Ramos (cell line): ENCODE measurements around the gene BAX.

Experiments
- in situ Hi-C: fragments of 300-500 bp; cut with MboI; formaldehyde crosslinking; loops from one replicate; pipeline ENCODE4 v1.14.3; 2022; ENCODE audit warnings: low sequenced_read_pairs; ENCODE audit not compliant: unreplicated experiment

Gene BAX

GRCh38 chr19:48928164-48929025 lies 26.3 kb upstream of the BAX start:
- in situ Hi-C loops = no loop called here

DNA sequence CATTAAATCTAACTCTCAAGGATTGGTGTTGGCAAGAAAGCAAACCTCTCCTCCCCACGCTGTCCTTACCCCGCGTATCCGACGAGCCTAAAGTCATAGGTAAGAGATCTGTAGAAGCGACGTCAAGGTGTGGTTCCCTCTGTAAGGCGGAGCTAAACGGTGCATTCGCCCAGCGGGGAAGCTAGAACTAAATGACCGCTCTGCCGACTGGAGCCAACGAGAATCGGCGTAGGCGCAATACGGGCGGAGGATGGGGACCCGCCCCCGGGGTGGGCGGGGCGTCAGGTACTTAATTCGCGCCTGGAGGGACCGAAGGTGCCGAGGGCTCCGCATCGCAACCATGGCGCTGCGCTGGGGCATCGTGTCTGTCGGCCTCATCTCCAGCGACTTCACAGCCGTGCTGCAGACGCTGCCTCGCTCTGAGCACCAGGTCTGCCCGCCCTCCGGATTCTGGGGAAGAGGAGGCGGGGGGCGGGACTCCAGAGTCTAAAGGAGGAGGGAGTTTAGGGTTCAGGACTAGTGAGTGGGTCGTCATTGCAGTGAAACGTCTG lies 21.2 kb upstream of the BAX start, which contains the start of gene DHDH:
Gene DHDH (plus strand): TSS at position 318 of the 551 bp plus-strand sequence. CDS start 23 bp downstream, at position 341.
- in situ Hi-C loops = no loop called here

DNA sequence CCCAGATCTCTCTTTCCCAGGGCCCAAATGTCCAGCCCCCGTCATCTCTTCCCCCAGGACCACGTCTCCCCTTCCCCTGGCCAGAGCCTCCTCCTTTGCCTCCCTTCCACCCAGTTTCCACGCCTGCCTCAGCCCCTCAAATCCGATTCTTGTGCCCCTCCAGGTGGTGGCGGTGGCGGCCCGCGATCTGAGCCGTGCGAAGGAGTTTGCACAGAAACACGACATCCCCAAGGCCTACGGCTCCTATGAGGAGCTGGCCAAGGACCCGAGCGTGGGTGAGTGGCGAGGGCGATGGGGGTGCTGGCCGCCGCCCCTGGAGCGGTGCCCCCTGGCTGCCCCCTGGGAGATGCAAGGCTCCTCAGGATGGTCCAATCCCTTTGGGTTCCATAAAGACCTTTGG lies 19.8 kb upstream of the BAX start:
- in situ Hi-C loops = no loop called here

DNA sequence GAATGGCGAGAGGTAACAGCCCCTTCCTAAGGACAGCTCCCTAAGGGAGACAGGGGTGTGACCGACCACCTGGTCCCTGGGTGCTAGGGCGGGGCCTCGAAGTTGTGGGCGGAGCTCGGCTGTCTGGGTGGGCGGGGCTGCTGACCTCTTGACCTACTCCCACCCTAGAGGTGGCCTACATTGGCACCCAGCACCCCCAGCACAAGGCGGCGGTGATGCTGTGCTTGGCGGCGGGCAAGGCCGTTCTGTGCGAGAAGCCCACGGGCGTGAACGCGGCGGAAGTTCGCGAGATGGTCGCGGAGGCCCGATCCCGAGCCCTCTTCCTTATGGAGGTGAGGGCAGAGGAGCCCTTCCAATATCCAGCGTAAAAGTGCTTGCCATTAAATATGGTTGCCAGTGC lies 18.8 kb upstream of the BAX start:
- in situ Hi-C loops = no loop called here

- in situ Hi-C loops = no loop called here
Observed at GRCh38 chr19:48938256-48938655, 16.4 kb upstream of the BAX start.

DNA sequence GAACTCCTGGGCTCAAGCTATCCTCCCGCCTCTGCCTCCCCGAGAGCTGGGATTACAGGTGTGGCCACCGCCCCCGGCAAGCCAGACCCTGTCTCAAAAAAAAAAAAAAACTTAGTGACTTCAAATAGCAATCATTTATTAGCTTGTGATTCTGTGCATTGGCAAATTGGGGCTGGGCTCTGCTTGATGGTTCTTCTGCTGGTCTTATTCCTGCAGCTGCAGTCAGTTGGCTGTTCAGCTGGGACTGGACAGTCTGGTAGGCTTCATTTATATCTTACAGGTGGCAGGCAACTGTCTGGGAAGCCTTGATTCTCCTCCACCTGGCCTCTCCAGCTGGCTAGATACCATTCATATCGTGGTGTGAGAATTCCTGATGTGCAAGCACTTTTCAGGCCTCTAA lies 13.8 kb upstream of the BAX start:
- in situ Hi-C loops = no loop called here

DNA sequence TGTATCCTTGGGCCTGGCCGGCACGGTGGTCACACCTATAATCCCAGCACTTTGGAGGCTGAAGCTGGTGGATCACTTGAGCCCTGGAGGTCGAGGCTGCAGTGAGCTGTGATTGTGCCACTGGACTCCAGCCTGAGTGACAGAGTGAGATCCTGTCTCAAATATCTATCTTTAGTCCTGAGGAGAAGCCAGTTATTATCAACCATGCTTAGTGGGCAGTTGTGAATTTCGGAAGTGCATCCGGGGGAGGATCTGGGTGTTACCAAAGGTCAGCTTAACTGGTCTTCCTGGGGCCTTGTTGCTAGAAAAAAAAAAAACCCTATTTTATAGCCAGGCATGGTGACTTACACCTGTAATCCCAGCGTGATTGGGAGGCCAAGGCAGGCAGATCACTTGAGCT lies 11.6 kb upstream of the BAX start:
- in situ Hi-C loops = no loop called here

DNA sequence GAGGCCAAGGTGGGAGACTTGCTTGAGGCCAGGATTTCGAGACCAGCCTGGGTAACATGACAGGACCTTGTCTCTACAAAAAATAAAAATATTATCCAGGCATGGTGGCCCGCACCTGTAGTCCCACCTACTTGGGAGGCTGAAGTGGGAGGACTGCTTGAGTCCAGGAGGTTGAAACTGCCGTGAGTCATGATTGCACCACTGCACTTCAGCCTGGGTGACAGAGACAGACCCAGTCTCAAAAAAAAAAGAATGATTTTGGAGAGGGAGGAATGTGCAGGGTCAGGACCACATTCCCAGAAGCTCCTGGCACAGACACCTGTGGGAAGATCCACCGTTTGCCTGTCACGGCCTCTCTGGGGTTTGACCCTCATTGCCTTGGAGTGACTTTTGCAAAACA lies 9.3 kb upstream of the BAX start:
- in situ Hi-C loops = no loop called here

DNA sequence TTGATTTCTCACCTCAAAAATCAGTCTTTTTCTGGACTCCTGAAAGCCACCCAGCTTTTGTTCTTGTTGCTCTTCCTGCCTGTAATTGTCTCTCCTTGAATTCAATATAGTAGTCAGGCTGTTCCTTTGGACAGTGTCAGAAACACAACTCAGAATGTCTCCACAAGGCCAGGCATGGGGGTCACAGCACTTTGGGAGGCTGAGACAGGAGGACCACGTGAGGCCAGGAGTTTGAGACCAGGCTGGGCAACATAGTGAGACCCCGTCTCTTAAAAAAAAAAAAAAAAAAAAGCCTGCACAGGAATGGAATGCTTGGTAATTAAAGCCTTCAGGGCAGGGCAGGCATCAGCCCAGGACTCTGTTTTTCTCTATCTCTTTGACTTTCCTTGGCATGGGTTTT lies 8.9 kb upstream of the BAX start:
- in situ Hi-C loops = no loop called here

GRCh38 chr19:48946463-48947257 lies 8.0 kb upstream of the BAX start:
- in situ Hi-C loops = no loop called here

DNA sequence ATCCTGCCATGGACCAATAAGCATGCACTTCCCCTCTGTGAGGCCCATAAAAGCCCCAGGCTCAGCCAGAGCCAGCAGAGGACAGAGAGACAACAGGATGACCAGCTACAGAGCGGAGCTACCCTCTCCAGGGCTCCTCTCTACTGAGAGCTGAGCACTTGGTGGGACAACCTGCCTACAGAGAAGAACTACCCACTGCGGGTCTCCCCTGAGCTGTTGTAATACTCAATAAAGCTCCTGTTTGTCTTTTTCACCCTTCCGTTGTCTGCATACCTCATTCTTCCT lies 7.5 kb upstream of the BAX start:
- in situ Hi-C loops = no loop called here

DNA sequence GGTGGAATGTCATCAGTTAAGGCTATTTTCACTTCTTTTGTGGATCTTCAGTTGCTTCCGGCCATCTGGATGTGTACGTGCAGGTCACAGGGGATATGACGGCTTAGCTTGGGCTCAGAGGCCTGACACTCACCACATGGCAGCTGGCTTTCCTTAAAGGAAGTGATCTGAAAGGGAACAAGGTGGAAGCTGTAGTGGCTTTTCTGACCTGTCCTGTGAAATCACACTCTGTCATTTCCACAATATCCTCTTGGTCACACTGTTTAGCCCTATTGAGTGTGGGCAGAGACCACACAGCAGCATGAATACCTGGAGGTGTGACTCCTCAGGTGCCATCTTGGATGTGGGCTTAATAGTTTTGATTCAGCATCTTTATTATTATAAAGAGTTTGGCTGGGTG lies 4.5 kb upstream of the BAX start:
- in situ Hi-C loops = no loop called here

DNA sequence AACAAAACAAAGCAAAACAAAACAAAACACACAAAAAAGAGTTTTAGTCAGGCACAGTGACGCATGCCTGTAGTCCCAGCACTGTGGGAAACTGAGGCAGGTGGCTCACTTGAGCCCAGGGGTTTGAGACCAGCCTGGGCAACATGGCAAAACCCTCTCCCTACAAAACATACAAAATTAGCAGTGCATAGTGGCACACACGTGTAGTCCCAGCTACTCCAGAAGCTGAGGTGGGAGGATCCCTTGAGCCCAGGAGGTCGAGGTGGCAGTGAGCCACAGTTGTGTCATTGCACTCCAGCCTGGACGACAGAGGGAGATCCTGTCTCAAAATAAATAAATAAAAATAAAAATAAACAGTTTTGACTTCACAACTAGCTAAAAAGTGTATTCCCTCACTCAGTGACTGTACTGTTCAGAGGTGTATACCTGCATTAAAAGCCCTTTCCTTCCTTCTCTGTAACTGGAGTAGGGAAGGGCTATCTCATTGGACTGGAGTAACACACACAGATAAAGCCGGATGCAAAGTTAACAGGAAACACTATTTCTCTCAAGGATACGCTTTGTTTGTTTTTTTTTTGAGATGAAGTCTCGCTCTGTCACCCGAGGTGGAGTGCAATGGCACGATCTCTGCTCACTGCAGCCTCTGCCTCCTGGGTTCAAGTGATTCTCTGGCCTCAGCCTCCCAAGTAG lies 3.7 kb upstream of the BAX start:
- in situ Hi-C loops = no loop called here

DNA sequence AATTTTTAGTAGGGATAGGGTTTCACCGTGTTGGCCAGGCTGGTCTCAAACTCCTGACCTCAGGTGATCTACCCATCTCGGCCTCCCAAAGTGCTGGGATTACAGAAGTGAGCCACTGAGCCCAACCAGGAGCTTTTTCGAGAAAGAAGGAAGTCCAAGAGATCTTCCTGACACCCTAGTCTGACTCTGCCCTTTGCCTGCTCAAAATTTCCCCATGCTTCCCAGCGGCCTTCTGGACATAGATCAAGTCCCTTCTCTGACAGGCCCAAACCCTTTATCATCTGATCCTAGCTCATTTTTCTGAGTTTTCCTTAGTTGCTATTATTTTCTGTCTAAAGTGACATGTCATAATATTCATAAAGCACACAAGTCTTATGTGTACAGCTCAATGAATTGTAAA lies 1.5 kb upstream of the BAX start:
- in situ Hi-C loops = no loop called here

GRCh38 chr19:48953990-48954594 lies 583 bp upstream of the BAX start:
- in situ Hi-C loops = no loop called here

DNA sequence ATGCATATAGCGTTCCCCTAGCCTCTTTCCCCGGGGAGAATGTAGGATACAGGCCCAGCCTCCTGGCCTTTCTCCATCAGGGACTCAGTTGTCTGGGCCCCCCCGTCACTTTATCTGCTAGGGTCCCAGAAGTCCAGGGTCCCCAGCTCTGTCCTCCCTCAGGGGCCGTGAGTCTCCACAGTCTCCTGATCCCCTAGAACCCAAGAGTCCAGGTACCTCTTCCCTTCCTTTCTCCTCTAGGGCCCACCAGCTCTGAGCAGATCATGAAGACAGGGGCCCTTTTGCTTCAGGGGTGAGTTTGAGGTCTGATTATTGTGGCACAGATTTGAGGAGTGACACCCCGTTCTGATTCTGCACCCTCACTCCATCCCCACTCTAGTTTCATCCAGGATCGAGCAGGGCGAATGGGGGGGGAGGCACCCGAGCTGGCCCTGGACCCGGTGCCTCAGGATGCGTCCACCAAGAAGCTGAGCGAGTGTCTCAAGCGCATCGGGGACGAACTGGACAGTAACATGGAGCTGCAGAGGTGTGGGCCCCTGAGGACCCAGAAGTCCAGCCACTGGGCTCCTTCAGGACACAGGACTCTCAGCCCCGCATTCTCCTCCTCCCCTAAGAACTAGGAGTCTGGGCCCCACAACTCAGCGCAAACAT lies 758 bp downstream of the BAX start:
- in situ Hi-C loops = no loop called here

- in situ Hi-C loops = no loop called here
Observed at GRCh38 chr19:48958006-48958405, 3.3 kb downstream of the BAX start.

- in situ Hi-C loops = loop anchor here (10.0 kb wide), 1 partner anchor 315 kb away; the partner anchor contains the start of gene CA11
Observed at GRCh38 chr19:48959341-48960239, 4.9 kb downstream of the BAX start.
